K562 (cell line): Measurements from ENCODE around the gene TCF7. TPM values are rescaled to one million over a fixed set of nuclear protein-coding genes. Genes with fewer than 3 reads are reported as not detected.

ENCODE experiments used
- CBX1 ChIP-seq: sonication (generic); IDR thresholded peaks from 2 replicates; pipeline ENCODE4 v1.6.1; 2016; ENCODE audit warnings: antibody characterized with exemption, low read depth, mild to moderate bottlenecking
- DEAF1 ChIP-seq: fragments of 450-650 bp; formaldehyde crosslinking; IDR thresholded peaks from 2 replicates; pipeline ENCODE4 v1.4.0; 2020; ENCODE audit warnings: mild to moderate bottlenecking, moderate library complexity
- LCOR ChIP-seq: sonication (generic); formaldehyde crosslinking; IDR thresholded peaks from 2 replicates; pipeline ENCODE4 v1.8.0; 2022; ENCODE audit warnings: mild to moderate bottlenecking, missing genetic modification reagents
- MXI1 ChIP-seq: IDR thresholded peaks from 2 replicates; pipeline ENCODE4 v1.6.1; 2011; ENCODE audit warnings: low read depth, mild to moderate bottlenecking, improper control_type of control experiment, low read length
- RAD21 ChIP-seq, 2 experiments: fragments of 250-450 bp in 1 of 2; fragments of 450-650 bp in 1 of 2; sonication (Bioruptor Pico) in 1 of 2; formaldehyde crosslinking in 1 of 2; IDR thresholded peaks in 1 of 2; conservative IDR thresholded peaks in 1 of 2; 2 replicates each; pipeline versions ENCODE4 v1.4.0 to v1.8.0; 2020 to 2022; ENCODE audit warnings: mild to moderate bottlenecking in 2 of 2, moderate library complexity in 1 of 2
- XRCC4 ChIP-seq: IDR thresholded peaks from one replicate; pipeline ENCODE4 v1.6.1; 2011; ENCODE audit not compliant: insufficient read depth, insufficient read length; ENCODE audit errors: extremely low read depth
- ZBTB33 ChIP-seq: sonication (generic); formaldehyde crosslinking; IDR thresholded peaks from 2 replicates; pipeline ENCODE4 v1.8.1; 2023; ENCODE audit warnings: mild to moderate bottlenecking, missing genetic modification reagents
- ZFP36 ChIP-seq: fragments of 150-350 bp; IDR thresholded peaks from 2 replicates; pipeline ENCODE4 v1.6.1; 2018; ENCODE audit warnings: low read length, low read depth; ENCODE audit not compliant: partially characterized antibody
- ZKSCAN8 ChIP-seq: fragments of 200-800 bp; sonication (Bioruptor generic); IDR thresholded peaks from 2 replicates; pipeline ENCODE4 v1.6.1; 2016; ENCODE audit warnings: missing genetic modification characterization, missing compliant biosample characterization
- ZNF407 ChIP-seq: fragments of 450-650 bp; IDR thresholded peaks from 2 replicates; pipeline ENCODE4 v1.6.1; 2016; ENCODE audit warnings: low read depth
- polyA plus RNA-seq, 8 experiments: library from polyadenylated mRNA; depleted of rRNA in 4 of 8; stranded (reverse) in 5 of 8; unstranded in 3 of 8; fragments of >200 nt; fragmentation: Nextera tagmentation in 2 of 8; fragmentation: Illumina TruSeq in 1 of 8; extraction: Ambion mirVana in 2 of 8; extraction: Trizol in 1 of 8; gene quantifications; 2 replicates each; pipeline versions ENCODE4 v1.2.1 to v1.2.3, GENCODE V29; 2011 to 2014; ENCODE audit warnings: inconsistent platforms in 1 of 8, missing spikeins in 1 of 8
- total RNA-seq, 7 experiments: library from RNA; depleted of rRNA in 6 of 7; stranded (reverse); fragments of >200 nt in 6 of 7; fragmentation: Illumina TruSeq in 2 of 7; extraction: Trizol in 2 of 7; gene quantifications; 2 replicates each; pipeline versions ENCODE4 v1.2.1 to v1.2.3, GENCODE V29; 2011 to 2021; ENCODE audit warnings: low replicate concordance in 1 of 7
- TF ChIP-seq, protein P1 (sequence below), 2 experiments: fragments of 450-650 bp in 1 of 2; sonication (generic) in 1 of 2; formaldehyde crosslinking in 1 of 2; IDR thresholded peaks in 1 of 2; conservative IDR thresholded peaks in 1 of 2; 2 replicates each; pipeline versions ENCODE4 v1.6.1 to v1.8.1; 2016 to 2023; ENCODE audit warnings: mild to moderate bottlenecking in 2 of 2, moderate library complexity in 2 of 2, inconsistent platforms in 1 of 2, missing genetic modification reagents in 1 of 2

The TCF7 gene
- total and polyA plus RNA-seq, 9 of the 15 experiments (the other 6 are each of a cell fraction or from before 2014, with no cell fraction given), result 1.6 to 14.9 (median 4.2) TPM

DNA sequence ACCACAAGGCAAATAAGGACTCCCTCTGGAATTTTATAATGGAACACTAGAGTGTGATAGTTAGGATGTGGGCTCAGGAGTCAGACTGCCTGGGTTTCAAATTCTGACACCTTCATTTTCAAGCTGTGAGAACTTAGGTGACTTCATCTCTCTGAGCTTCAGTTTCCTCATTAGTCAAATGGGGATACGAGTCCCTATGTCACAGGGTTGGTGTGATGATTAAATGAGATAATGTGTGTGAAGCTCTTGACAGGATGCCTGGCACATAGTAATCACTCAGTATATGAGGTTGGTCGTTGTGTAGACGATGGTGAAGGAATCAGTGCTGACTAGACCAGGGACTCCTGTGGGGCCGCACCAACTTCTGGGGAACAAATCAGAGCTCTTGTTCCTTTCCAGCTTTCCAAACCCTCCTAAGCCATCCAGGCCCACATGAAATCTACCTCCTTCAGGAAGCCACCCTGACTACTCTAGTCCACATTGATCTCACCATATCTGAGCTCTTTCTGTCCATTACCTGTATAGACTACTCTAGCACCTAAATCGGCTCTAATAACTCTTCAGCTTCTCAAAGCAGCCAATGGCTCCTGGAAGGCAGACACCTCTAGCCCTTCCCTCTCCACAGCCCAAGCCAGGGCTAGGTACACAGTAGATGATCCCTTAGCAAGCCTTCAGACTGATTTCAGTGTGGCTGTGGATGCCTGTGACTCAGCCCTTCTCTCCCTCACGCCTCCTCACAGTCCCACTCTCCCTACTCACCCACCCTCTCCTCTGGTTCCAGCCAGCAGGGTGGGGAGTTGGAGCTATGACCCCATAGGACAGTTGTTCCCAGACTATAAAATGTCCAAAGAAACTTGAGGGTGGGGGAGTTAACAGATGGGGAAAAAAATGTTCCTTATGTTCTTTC, 2.5 kb upstream of the TCF7 start (continued):
- TF ChIP-seq MXI1, result no peak
- no peak for TF ChIP-seq LCOR (CRISPR knock-in tag)
- TF ChIP-seq CBX1, result no peak
- TF ChIP-seq, protein P1, sequence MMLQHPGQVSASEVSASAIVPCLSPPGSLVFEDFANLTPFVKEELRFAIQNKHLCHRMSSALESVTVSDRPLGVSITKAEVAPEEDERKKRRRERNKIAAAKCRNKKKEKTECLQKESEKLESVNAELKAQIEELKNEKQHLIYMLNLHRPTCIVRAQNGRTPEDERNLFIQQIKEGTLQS (IDR thresholded peaks at IDR 0.05), result 0 out of 2 replicates have a peak, but pooled peaks have one; percentile 7
- TF ChIP-seq, protein P1 (CRISPR knock-in tag; conservative IDR thresholded peaks at IDR 0.05), result no peak
- no peak for TF ChIP-seq DEAF1 (CRISPR knock-in tag)
- no peak for TF ChIP-seq ZKSCAN8 (CRISPR knock-in tag)
- TF ChIP-seq ZFP36, result peak; percentile 15
- no peak for TF ChIP-seq RAD21 (CRISPR knock-in tag; conservative IDR thresholded peaks at IDR 0.05 in 1 of 2, IDR thresholded peaks at IDR 0.05 in 1 of 2)
- no peak for TF ChIP-seq ZNF407
- TF ChIP-seq XRCC4, result no peak
- TF ChIP-seq ZBTB33, result no peak
